OCI-LY1 (cell line): ENCODE data around the gene OR2V2.

Source experiments
- EZH2 ChIP-seq: fragments of 200-600 bp; sonication (generic), shearing (Covaris generic); IDR thresholded peaks from 2 replicates; pipeline ENCODE4 v1.8.0; 2017; ENCODE audit warnings: borderline replicate concordance, mixed run types, mild to moderate bottlenecking, antibody characterized with exemption, low read length, moderate library complexity, mixed read lengths
- TF ChIP-seq, protein P1 (sequence below): fragments of 200-600 bp; sonication (generic), shearing (Covaris generic); IDR thresholded peaks from 2 replicates; pipeline ENCODE4 v1.5.1; 2017; ENCODE audit warnings: mild to moderate bottlenecking, antibody characterized with exemption, low read length, moderate library complexity, mixed read lengths

DNA sequence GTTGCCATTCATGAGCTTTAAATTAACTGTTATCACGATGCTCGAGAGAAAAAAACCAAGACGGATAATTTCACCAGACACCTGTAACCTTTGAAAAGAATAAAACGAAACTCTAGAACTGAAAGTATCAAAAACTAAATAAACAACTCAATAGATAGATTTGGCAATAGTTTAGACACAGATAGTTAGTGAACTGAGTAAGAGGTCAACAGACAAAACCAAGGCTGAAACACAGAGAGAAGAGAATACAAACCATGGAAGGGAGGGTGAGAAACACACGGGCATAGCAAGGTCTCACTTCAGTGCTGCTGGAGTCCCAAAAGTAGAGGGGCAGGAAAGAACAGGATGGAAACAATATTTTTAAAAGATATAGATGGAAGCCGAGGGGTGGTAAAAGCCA is 13.1 kb upstream of the OR2V2 start:
- no peak for TF ChIP-seq EZH2
- TF ChIP-seq, protein P1, sequence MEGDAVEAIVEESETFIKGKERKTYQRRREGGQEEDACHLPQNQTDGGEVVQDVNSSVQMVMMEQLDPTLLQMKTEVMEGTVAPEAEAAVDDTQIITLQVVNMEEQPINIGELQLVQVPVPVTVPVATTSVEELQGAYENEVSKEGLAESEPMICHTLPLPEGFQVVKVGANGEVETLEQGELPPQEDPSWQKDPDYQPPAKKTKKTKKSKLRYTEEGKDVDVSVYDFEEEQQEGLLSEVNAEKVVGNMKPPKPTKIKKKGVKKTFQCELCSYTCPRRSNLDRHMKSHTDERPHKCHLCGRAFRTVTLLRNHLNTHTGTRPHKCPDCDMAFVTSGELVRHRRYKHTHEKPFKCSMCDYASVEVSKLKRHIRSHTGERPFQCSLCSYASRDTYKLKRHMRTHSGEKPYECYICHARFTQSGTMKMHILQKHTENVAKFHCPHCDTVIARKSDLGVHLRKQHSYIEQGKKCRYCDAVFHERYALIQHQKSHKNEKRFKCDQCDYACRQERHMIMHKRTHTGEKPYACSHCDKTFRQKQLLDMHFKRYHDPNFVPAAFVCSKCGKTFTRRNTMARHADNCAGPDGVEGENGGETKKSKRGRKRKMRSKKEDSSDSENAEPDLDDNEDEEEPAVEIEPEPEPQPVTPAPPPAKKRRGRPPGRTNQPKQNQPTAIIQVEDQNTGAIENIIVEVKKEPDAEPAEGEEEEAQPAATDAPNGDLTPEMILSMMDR, result no peak
